HG03039 (cell line): ENCODE data around the gene ASTN2.

Experiments
- ATAC-seq: cut with Tn5 transposase; IDR thresholded peaks from one replicate; pipeline ENCODE4 v1.9.1; 2021; ENCODE audit warnings: mild to moderate bottlenecking, moderate library complexity; ENCODE audit not compliant: unreplicated experiment

The ASTN2 gene

GRCh38 chr9:117414220-117414905 lies 494 bp downstream of the ASTN2 start:
- ATAC-seq: no peak

- no peak for ATAC-seq
These were observed 1.3 kb downstream of the ASTN2 start for GRCh38 chr9:117413346-117414219.

- no peak for ATAC-seq
These were observed 2.0 kb downstream of the ASTN2 start for GRCh38 chr9:117412841-117413240.

- ATAC-seq: no peak
These were observed 2.7 kb downstream of the ASTN2 start for GRCh38 chr9:117412006-117412715.

- no peak for ATAC-seq
These were observed 3.3 kb downstream of the ASTN2 start for GRCh38 chr9:117411547-117411946.

GRCh38 chr9:117409321-117409720 lies 5.5 kb downstream of the ASTN2 start:
- no peak for ATAC-seq

GRCh38 chr9:117407436-117408022 lies 7.3 kb downstream of the ASTN2 start:
- ATAC-seq: no peak

GRCh38 chr9:117405950-117406705 lies 8.7 kb downstream of the ASTN2 start:
- ATAC-seq: no peak

- ATAC-seq: no peak
These were observed 11.0 kb downstream of the ASTN2 start for GRCh38 chr9:117403848-117404247.

- no peak for ATAC-seq
These were observed 11.4 kb downstream of the ASTN2 start for GRCh38 chr9:117403403-117403811.

- no peak for ATAC-seq
These were observed 14.7 kb downstream of the ASTN2 start for GRCh38 chr9:117400171-117400570.

GRCh38 chr9:117395151-117395650 lies 19.7 kb downstream of the ASTN2 start:
- ATAC-seq: no peak

- no peak for ATAC-seq
These were observed 20.2 kb downstream of the ASTN2 start for GRCh38 chr9:117394655-117395054.

- no peak for ATAC-seq
These were observed 21.9 kb downstream of the ASTN2 start for GRCh38 chr9:117392992-117393391.

GRCh38 chr9:117387422-117387821 lies 27.4 kb downstream of the ASTN2 start:
- no peak for ATAC-seq

GRCh38 chr9:117379341-117379740 lies 35.5 kb downstream of the ASTN2 start:
- ATAC-seq: no peak

GRCh38 chr9:117377046-117377445 lies 37.8 kb downstream of the ASTN2 start:
- ATAC-seq: no peak

GRCh38 chr9:117375956-117376355 lies 38.9 kb downstream of the ASTN2 start:
- no peak for ATAC-seq

- no peak for ATAC-seq
These were observed 40.7 kb downstream of the ASTN2 start for GRCh38 chr9:117374076-117374725.
